GM15510 (cell line): ENCODE results near the gene SRPX.

Source experiments
- POLR2A ChIP-seq: IDR thresholded peaks from 3 replicates; pipeline ENCODE4 v1.6.1; 2011; ENCODE audit warnings: borderline replicate concordance; ENCODE audit not compliant: insufficient read length; ENCODE audit errors: extremely low read depth

Gene SRPX

DNA sequence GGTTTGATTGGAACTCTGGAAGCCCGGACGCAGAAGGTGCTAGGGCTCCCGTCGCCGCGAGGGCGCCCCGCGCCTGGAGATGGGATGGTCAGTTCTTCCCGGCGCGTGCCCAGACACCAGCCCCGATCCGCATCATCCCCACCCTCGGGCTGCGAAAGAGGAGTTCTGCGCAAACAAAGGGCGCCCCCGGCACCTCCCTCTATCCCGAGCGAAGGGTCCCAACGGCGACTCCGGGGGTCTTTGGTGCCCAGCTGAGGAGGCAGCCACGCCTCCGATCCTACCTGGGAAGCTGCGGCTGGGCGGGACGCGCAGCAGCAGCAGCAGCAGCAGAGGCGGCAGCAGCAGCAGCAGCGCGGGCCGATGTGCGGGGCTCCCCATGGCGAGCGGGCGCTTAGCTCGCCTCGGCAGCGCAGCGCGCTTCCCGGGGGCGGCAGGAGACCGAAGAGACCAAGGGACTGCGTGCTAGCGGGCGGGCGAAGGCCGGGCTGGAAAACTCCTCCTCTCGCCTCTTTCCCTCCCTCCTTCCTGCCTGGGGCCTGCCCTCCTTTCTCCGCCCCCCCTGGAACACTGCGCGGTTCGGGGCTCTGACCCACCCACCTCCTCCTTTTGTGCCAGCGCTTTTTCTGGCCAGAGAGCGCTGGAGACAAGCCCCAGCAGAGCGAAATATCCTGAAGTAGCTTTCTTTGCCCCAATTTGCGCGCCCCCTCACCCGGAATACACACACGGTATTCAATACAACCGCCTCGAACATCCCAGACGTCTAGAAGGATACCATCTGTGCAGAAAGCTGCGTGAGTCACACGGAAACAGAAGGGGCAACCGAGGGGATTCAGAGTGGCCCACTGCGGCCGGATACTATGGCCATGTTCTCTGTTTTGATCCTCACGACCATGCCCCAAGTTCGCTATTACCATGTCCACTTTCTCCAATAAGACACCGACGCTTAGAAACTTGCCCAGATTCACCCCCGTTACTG lies at the start of gene SRPX:
Gene SRPX, minus strand, starts transcription at position 457 of the 976 bp plus-strand sequence. Its CDS starts 79 bp downstream, at position 378.
- TF ChIP-seq POLR2A = no peak

GRCh38 chrX:38268011-38268410 lies 47.3 kb upstream of the SRPX start:
- no peak for TF ChIP-seq POLR2A

GRCh38 chrX:38262715-38263620 lies 42.3 kb upstream of the SRPX start:
- TF ChIP-seq POLR2A = no peak

GRCh38 chrX:38260231-38260630 lies 39.6 kb upstream of the SRPX start:
- TF ChIP-seq POLR2A = no peak

DNA sequence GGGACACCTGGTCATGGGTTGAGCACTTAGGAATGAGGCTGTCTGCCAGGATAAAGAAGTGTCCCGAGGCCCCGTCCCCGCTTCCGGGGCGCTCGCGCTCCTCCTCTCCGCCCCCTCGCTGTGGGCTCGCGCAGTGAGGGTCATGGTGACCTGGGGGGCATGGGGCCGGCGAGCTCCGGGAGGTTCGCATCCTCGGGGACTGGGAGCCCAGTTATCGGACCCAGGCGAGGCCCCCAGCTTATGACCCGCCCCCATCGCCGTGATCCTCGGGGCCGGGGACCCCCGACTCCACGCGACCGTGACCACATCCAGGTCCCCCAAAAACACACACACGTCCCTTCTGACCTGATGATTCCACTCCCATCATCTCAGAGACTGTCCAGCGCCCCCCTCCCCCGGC lies 35.3 kb upstream of the SRPX start:
- no peak for TF ChIP-seq POLR2A

DNA sequence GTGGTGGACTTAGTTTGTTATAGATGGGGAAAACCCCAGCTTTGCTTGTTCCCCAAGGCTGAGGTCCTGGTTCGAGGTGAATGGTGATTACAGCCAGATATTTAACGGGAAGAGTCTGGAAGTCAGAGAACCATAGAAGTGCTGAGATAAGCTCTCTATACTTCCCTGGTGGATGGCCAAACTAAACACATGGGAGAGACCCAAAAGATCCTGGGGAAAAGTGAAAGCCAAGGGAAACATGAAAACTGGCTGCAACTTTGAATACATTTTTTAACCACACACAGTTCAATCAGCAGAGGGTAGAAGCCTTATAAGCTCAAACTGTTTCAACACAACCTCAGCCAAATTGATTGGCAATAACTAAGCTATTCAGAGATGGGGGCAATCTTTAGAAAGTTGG lies 29.3 kb upstream of the SRPX start:
- TF ChIP-seq POLR2A = no peak

DNA sequence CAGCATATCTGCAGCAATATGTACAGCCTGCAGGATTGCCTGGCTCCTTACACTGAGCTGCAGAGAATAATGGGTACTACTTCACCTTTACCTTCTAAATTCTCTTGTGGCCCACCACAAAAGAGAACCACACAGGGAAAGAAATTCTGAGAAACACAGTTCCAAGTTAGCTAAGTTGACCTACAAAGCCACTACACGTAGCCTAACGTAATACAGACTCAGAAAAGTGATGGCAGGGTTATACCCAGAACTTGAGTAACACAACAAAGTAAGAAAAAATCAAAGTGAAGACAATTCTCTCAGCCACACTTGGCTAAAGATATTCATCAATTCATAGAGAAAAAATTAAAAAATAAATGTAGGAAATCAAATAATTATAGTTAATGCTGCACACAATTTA lies 26.4 kb upstream of the SRPX start:
- TF ChIP-seq POLR2A = no peak

GRCh38 chrX:38240541-38240940 lies 19.9 kb upstream of the SRPX start:
- TF ChIP-seq POLR2A = no peak

DNA sequence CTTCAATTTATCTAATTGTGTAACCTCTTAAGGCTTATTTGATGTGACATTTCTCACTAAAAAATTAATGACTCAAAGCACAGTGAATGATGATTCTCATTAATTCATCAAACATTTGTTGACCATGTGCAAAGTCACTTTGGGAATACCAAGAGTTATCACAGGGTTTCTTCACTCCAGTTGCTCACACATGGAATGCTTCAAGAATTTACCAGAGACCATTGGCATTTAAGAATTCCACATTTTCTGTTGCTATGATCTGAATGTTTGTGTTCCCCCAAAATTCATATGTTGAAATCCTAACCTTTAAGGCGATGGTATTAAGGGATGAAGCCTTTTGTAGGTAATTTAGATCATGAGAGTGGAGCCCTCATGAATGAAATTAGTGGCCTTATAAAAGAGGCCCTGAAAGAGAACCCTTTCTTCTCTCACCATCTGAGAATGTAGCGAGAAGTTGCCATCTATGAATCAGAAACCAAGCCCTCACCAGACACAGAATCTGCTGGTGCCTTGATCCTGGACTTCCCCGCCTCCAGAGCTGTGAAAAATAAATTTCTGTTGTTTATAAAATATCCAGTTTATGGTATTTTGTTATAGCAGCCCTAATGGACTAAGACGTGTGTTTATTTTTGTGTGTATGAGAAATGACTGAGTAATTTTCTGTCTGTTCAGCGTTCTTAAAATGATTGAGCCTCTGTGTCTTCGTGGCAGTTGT lies 16.4 kb upstream of the SRPX start:
- no peak for TF ChIP-seq POLR2A

DNA sequence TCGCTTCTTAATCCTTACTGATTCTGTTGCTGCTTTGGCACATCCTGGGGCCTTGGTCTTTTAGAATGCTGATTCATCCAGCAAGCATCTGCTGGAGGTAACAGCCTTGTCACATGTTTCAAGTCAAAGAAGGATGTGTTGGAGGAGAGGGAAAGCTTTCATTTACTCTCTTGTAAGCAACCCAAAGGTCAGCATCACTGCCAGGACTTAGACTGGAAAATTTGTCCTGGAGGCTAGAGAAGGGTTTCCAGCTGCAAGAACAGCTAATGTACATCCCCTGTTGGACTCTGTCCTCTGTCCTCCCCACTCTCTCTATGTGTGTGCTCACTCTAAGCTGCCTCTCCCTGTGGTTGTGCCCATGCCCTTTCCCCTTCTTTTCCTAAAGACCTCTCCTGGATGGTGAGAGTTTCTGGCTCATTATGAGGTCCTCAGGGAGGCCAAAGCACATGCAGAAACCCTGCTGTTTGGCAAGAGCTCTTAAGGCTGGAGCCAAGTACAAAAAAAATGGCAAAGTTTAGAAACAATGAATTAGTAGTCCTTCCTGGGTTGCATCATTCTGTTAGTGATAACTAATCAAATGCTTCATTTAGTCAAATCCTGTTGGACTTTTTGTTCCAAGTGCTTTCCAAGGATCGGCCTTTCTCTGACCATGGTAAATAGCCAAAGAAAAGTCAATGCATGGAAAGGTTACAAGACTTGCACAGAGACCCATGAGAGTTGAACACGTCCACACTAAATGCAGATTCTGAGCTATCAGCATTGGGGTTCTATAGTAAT lies 13.4 kb upstream of the SRPX start:
- TF ChIP-seq POLR2A = no peak

GRCh38 chrX:38232079-38232686 lies 11.5 kb upstream of the SRPX start:
- no peak for TF ChIP-seq POLR2A

DNA sequence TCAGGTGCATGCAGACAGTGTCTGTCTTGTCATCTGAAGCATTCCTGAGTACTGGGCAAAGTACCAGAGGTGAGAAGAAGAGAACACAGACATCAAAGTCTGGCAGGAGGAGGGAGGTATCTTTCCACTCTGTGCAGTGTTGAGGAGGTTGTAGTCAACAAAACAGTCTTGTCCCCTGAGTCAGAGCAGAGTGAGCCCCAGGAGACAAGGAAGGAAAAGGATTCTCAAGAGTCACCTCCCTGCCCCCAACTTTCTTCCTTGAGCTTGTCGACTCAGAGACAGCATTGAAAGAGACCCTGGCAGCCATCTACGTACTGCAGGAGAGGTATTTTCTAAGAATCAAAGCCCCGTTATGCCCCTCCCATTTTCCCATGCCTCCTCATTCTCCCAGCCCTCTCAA lies 4.4 kb upstream of the SRPX start:
- TF ChIP-seq POLR2A = no peak

DNA sequence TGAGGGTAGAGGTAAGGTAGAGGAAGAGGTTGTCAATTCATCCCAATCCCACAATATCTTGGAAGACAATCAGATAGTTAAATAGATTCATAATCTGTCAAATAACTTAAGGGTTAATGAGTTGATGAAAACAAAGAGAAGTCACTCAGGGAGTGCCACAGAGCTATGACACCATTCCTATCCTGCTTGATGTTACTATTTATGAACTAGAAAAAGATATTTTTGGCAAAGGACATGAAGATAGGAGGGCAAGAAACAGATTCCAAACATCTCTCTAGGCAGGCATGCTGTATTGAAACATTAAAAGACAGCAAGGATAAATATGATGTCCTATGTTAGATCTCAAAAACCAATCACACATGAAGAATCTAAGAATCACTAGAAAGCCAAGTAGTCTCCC lies 3.5 kb upstream of the SRPX start:
- no peak for TF ChIP-seq POLR2A

DNA sequence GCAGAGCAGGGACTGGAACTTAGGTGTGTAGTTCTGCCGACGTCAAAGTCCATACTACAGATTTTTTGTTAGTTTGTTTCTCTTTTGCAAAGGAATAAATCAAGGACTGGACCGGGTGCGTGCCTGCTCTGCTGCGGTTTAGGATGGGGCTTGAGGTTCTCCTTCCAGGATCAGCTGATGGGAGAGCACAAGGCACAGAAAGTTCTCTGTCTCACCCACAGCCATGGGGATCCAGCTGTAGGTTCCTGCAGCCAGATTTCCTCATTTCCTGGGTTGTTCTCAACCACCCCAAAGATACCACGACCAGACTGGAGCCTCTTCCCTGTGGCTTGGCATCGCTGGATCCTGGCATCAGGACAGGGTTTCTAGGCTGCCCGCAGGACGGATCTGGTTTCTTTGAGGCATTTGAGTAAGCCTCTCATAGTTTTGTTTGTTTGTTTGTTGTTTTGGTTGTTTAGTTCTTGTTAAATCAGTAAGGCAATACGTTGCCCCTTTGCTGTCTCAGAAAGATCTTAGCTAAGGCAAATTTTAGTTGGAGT lies 789 bp upstream of the SRPX start:
- no peak for TF ChIP-seq POLR2A

- TF ChIP-seq POLR2A = no peak
Measured at GRCh38 chrX:38220024-38220414, 652 bp downstream of the SRPX start.
